ENCODE measurements around the gene CTAG1B. TPM values are rescaled to one million over a fixed set of nuclear protein-coding genes. Genes with fewer than 3 reads are reported as not detected.

CTAG1B gene
- total RNA-seq, 1 donor from 2014 or later, result not detected

Other genes starting within 250 kb of the CTAG1B start
- 2,809 and 2,978 TPM in 2 replicates for gene FLNA, start 244.6 kb downstream of the CTAG1B start, total RNA-seq
- 75.6 and 75.7 TPM in 2 replicates for gene EMD, start 240.0 kb downstream of the CTAG1B start, total RNA-seq
- 1,848 and 1,967 TPM in 2 replicates for gene RPL10, start 220.9 kb downstream of the CTAG1B start, total RNA-seq
- gene DNASE1L1, start 210.0 kb downstream of the CTAG1B start, total RNA-seq, result 35.1 and 39.1 TPM in 2 replicates
- gene TAFAZZIN, start 207.7 kb downstream of the CTAG1B start, total RNA-seq, result 16.6 and 20.7 TPM in 2 replicates
- 153 and 175 TPM in 2 replicates for gene ATP6AP1, start 190.6 kb downstream of the CTAG1B start, total RNA-seq
- 137 and 143 TPM in 2 replicates for gene GDI1, start 182.1 kb downstream of the CTAG1B start, total RNA-seq
- gene FAM50A, start 175.1 kb downstream of the CTAG1B start, total RNA-seq, result 88.0 and 100.0 TPM in 2 replicates
- 117 and 149 TPM in 2 replicates for gene PLXNA3, start 161.0 kb downstream of the CTAG1B start, total RNA-seq
- 20.0 and 20.1 TPM in 2 replicates for gene LAGE3, start 140.0 kb downstream of the CTAG1B start, total RNA-seq
- gene UBL4A, start 132.7 kb downstream of the CTAG1B start, total RNA-seq, result 25.8 and 26.2 TPM in 2 replicates
- 24.4 and 27.3 TPM in 2 replicates for gene SLC10A3, start 128.7 kb downstream of the CTAG1B start, total RNA-seq
- 20.9 and 26.1 TPM in 2 replicates for gene FAM3A, start 103.0 kb downstream of the CTAG1B start, total RNA-seq
- gene G6PD, start 72.4 kb downstream of the CTAG1B start, total RNA-seq, result 54.1 and 62.8 TPM in 2 replicates
- gene IKBKG, start 71.7 kb downstream of the CTAG1B start, total RNA-seq, result 21.4 and 22.3 TPM in 2 replicates
- gene CTAG1A, start 34.1 kb downstream of the CTAG1B start, total RNA-seq, result not detected in 2 replicates
- gene CTAG2, start 34.3 kb upstream of the CTAG1B start, total RNA-seq, result not detected in 2 replicates
- gene GAB3, start 131.8 kb upstream of the CTAG1B start, total RNA-seq, result 1.7 TPM in 2 replicates
- 52.0 and 60.5 TPM in 2 replicates for gene DKC1, start 143.6 kb upstream of the CTAG1B start, total RNA-seq
- gene MPP1, start 186.2 kb upstream of the CTAG1B start, total RNA-seq, result 8.3 and 9.0 TPM in 2 replicates
- not detected in 2 replicates for gene SMIM9, start 215.4 kb upstream of the CTAG1B start, total RNA-seq

All from astrocyte (in vitro differentiated cells and primary cell).